ENCODE measurements around the gene HIGD1A.

HIGD1A gene

DNA sequence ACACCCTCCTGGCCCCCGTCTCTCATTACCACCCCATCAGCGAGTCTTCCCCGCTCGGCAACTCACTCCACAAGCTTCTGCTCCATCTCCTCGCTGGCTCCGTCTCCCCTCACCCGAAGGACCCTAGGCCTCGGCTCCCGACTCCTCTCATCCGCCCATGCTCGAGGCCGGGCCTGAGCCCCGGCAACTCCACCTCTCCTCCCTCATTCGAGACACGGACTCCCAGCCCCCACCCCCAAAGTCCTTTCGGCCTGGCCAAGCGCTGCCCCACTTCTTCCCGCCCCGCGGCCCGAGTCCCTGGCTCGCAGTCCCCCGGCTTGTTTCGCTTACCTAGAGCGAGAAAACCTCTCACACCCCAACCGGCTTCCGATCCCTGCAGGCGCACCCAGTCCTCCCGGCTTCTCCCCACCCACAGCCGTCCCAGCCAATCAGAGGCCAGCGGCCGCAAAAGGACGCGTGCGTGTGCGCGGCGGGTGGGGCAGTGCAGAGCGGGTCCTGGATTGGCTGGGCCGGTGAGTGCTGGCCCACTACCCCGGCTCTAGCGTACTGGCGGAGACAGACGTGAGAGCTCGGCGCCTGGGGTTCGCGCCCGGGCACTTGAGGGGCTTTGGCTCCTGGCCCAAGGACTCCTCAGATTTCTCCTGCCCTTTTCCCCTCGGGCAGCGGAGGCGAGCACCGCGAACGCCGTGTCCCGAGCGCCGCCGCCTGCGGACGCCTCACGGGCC is at the start of gene HIGD1A:
Gene HIGD1A (minus strand): TSS at position 385 of the 725 bp plus-strand sequence. CDS start 10,237 bp downstream, outside the sequence.
- DNase-seq (ENCODE audit: low read depth), result peak; percentile 82
- TF ChIP-seq, protein P1, sequence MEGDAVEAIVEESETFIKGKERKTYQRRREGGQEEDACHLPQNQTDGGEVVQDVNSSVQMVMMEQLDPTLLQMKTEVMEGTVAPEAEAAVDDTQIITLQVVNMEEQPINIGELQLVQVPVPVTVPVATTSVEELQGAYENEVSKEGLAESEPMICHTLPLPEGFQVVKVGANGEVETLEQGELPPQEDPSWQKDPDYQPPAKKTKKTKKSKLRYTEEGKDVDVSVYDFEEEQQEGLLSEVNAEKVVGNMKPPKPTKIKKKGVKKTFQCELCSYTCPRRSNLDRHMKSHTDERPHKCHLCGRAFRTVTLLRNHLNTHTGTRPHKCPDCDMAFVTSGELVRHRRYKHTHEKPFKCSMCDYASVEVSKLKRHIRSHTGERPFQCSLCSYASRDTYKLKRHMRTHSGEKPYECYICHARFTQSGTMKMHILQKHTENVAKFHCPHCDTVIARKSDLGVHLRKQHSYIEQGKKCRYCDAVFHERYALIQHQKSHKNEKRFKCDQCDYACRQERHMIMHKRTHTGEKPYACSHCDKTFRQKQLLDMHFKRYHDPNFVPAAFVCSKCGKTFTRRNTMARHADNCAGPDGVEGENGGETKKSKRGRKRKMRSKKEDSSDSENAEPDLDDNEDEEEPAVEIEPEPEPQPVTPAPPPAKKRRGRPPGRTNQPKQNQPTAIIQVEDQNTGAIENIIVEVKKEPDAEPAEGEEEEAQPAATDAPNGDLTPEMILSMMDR (conservative IDR thresholded peaks at IDR 0.05; ENCODE audit: low read depth, low read length), result no peak
- H3K4me3 ChIP-seq (ENCODE audit: low read length), result peak within 1 kb of the TSS; percentile 90

DNA sequence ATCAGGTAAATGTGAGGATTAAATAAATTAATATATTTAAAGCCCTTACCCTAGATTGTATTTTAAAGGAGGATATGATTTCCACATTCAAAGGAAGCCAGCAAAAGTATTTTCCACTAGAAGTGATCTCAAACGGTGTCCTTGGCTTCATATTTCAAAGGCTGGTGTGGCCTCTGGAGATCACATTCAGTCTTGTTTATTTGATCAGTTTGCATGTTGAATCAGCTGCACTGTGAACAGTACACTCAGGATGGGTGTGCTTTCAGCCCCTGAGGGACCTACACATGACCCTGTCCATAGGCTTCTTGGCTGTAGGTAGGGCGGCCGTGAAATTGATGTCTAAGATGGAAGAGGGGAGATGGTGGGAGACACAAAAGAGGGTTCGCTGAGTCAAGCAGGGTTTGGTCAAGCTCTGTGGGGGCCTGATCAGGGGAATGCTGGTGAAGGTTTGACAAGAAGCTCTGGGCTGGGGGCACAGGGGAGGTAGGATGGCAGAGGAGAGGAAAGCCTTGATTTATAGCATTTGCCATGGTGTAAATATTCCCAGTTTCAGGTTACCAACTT is 49.5 kb upstream of the HIGD1A start:
- no peak for DNase-seq (ENCODE audit: low read depth)
- TF ChIP-seq, protein P1 (conservative IDR thresholded peaks at IDR 0.05; ENCODE audit: low read depth, low read length), result no peak
- H3K4me3 ChIP-seq (ENCODE audit: low read length), result no peak overlapping the region

DNA sequence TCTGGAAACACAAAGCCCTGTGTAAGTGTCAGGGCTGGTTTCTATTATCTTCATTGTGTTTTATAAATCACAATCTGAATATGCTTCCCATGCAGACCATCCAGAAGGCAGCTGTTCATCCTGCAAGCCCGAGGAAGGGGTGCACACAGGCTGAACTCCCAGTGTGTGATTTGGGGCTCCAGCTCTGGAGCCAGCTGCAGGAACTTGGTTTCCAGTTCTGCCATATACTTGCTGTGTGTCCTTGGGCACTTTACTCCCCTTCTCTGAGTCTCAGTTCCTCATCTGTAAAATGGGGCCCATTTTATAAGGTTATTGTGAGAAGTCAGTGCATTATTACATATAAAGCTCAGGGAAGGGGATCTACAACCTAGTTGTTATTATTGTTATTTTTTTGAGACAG is 48.8 kb upstream of the HIGD1A start:
- TF ChIP-seq, protein P1 (conservative IDR thresholded peaks at IDR 0.05; ENCODE audit: low read depth, low read length), result no peak
- DNase-seq (ENCODE audit: low read depth), result no peak
- no peak overlapping the region for H3K4me3 ChIP-seq (ENCODE audit: low read length)

DNA sequence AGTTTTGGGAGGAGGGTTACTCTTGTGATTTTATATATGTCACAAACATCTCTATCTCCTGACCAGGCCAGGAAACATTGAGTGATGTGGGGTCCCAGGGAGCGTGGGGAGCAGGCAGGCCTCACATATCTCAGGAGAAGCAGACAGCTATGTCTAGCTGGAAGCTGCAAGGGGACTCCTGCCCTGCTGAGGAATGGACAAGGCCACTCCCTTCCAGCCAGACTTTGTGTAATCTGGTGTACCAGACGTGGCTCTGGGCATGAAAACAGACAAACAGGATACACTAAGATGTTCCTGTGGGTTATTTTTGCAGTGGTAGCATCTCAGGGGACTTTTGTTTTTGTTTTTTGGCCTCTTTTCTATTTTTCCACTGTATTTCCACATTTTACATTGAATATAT is 48.2 kb upstream of the HIGD1A start:
- TF ChIP-seq, protein P1 (conservative IDR thresholded peaks at IDR 0.05; ENCODE audit: low read depth, low read length), result no peak
- DNase-seq (ENCODE audit: low read depth), result no peak
- H3K4me3 ChIP-seq (ENCODE audit: low read length), result no peak overlapping the region

DNA sequence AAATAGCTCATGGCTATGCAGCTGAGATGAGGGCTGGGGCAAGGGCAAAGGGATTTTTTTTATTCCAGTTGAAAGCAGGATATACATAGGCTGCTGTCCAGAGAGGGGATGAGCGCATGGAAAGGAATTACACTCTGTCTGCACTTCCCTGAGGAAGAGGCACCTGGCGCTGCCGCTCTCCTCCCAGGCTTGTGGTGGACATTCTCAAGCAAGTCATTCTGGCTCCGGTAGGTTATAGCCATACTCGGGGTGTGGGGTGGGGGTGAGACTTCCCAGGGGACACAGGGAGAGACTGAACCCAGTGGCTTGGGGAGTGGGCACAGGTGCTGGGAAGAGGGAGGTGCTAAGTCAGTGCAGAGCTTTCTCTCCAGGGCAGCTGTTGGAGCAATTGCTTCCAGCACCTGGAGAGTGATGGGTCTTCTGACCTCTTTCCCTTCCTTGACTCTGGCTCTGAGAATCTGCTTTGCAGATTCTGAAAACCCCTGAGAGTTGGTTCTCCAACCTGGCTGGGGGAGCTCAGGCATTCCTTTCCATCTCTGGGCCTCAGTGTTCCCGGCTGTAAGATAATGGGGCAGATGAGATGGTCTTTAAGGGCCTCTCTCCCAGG is 47.0 kb upstream of the HIGD1A start:
- H3K4me3 ChIP-seq (ENCODE audit: low read length), result no peak overlapping the region
- TF ChIP-seq, protein P1 (conservative IDR thresholded peaks at IDR 0.05; ENCODE audit: low read depth, low read length), result no peak
- DNase-seq (ENCODE audit: low read depth), result no peak

DNA sequence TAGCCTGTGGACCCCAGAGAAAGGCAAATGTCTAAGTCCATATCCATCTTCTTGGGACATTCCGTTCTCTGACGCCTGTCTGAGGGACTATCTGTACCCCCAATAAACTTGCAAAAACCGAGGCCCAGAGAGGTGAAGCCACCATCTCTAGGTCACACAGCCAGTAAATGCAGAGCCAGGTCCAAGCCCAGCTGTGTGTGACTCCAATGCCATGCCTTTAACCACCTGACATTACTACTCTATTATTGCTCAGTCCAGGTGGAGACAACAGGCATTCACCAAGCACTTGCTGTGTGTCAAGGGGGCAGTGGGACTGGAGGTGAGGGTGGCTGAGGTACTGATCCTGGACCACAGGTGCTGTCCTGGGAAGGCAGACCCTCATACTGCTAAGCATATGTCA is 46.0 kb upstream of the HIGD1A start:
- TF ChIP-seq, protein P1 (conservative IDR thresholded peaks at IDR 0.05; ENCODE audit: low read depth, low read length), result no peak
- DNase-seq (ENCODE audit: low read depth), result no peak
- no peak overlapping the region for H3K4me3 ChIP-seq (ENCODE audit: low read length)
